ENCODE results near the gene EPHB6.

DNA sequence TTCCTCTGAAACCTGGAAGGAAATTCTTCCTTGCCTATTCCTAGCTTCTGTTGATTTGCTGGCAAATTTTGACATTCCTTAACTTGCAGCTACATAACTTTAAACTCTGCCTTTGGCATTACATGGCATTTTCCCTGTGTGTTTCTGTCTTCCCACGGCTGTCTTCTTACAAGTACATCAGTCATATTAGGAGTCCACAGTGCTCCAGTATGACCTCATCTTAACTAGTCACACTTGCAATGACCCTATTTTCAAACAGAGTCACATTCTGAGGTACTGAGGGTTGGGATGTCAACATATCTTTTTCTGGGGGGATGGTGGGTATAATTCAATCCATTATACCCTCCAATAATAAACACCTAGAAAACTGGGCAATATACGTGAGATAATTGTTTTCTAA, 37.4 kb upstream of the EPHB6 start:
- TF ChIP-seq, protein P1, sequence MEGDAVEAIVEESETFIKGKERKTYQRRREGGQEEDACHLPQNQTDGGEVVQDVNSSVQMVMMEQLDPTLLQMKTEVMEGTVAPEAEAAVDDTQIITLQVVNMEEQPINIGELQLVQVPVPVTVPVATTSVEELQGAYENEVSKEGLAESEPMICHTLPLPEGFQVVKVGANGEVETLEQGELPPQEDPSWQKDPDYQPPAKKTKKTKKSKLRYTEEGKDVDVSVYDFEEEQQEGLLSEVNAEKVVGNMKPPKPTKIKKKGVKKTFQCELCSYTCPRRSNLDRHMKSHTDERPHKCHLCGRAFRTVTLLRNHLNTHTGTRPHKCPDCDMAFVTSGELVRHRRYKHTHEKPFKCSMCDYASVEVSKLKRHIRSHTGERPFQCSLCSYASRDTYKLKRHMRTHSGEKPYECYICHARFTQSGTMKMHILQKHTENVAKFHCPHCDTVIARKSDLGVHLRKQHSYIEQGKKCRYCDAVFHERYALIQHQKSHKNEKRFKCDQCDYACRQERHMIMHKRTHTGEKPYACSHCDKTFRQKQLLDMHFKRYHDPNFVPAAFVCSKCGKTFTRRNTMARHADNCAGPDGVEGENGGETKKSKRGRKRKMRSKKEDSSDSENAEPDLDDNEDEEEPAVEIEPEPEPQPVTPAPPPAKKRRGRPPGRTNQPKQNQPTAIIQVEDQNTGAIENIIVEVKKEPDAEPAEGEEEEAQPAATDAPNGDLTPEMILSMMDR (IDR thresholded peaks at IDR 0.05), result no peak
- no peak for TF ChIP-seq ZFX (IDR thresholded peaks at IDR 0.05; ENCODE audit: borderline replicate concordance)
